Osteoblast (primary cell): ENCODE results near the gene CDH12. TPM values are rescaled to one million over a fixed set of nuclear protein-coding genes. Genes with fewer than 3 reads are reported as not detected.
A peak's percentile ranks its signal among the peaks of the same experiment; 100 is the strongest.

ENCODE experiments used
- DNase-seq: peaks from one replicate; pipeline ENCODE4 v3.0.0; 2011; ENCODE audit warnings: low spot score, mixed read lengths; ENCODE audit not compliant: insufficient read length; ENCODE audit errors: missing footprints
- H2AFZ ChIP-seq: 2 replicates; pipeline ENCODE4 v1.6.0; 2011; ENCODE audit warnings: mild to moderate bottlenecking, low read length
- H3K27ac ChIP-seq: 2 replicates; pipeline ENCODE4 v1.5.1; 2011; ENCODE audit warnings: mild to moderate bottlenecking, low read depth, low read length, moderate library complexity
- H3K27me3 ChIP-seq: 2 replicates; pipeline ENCODE4 v1.6.0; 2012; ENCODE audit warnings: mild to moderate bottlenecking, control low read depth, inconsistent platforms, low read length, moderate library complexity; ENCODE audit not compliant: insufficient read depth
- H3K36me3 ChIP-seq: 2 replicates; pipeline ENCODE4 v1.5.1; 2011; ENCODE audit warnings: mild to moderate bottlenecking, low read length, control low read depth, moderate library complexity; ENCODE audit not compliant: insufficient read depth
- H3K4me1 ChIP-seq: 2 replicates; pipeline ENCODE4 v1.5.1; 2011; ENCODE audit warnings: mild to moderate bottlenecking, low read length, control low read depth, moderate library complexity; ENCODE audit not compliant: insufficient read depth
- H3K4me2 ChIP-seq: 2 replicates; pipeline ENCODE4 v1.6.0; 2011; ENCODE audit warnings: mild to moderate bottlenecking, low read length; ENCODE audit not compliant: insufficient read depth
- H3K4me3 ChIP-seq: fragments of 200-600 bp; sonication (generic); 3 replicates; pipeline ENCODE4 v1.5.1; 2012; ENCODE audit warnings: mild to moderate bottlenecking, low read length, inconsistent platforms; ENCODE audit not compliant: insufficient read depth
- H3K79me2 ChIP-seq: 2 replicates; pipeline ENCODE4 v1.6.0; 2012; ENCODE audit warnings: mild to moderate bottlenecking, low read length, control low read depth, inconsistent platforms; ENCODE audit not compliant: insufficient read depth
- H3K9me3 ChIP-seq: 2 replicates; pipeline ENCODE4 v1.5.1; 2011; ENCODE audit warnings: low read depth, low read length, control low read depth
- H4K20me1 ChIP-seq: 2 replicates; pipeline ENCODE4 v1.6.0; 2012; ENCODE audit warnings: mild to moderate bottlenecking, low read length, control low read depth; ENCODE audit not compliant: insufficient read depth
- CTCF ChIP-seq: IDR thresholded peaks from 2 replicates; pipeline ENCODE4 v1.5.1; 2011; ENCODE audit warnings: mild to moderate bottlenecking, low read depth, low read length, moderate library complexity; ENCODE audit errors: extremely low read depth
- total RNA-seq: library from RNA; depleted of rRNA; stranded (reverse); fragments of >200 nt; gene quantifications from 2 replicates; pipeline ENCODE4 v1.2.3, GENCODE V29; 2012

The CDH12 gene
- total RNA-seq, 1 donor = not detected

- no peak overlapping the region for H3K4me3 ChIP-seq
- H3K4me2 ChIP-seq = no peak overlapping the region
- no peak for TF ChIP-seq CTCF
- H2AFZ ChIP-seq = no peak overlapping the region
- H3K79me2 ChIP-seq = no peaks in the 10 kb centered on the region
- H3K9me3 ChIP-seq = no peaks in the 10 kb centered on the region
- no peaks in the 10 kb centered on the region for H3K36me3 ChIP-seq
- H3K27me3 ChIP-seq = no peaks in the 10 kb centered on the region
- H4K20me1 ChIP-seq = no peaks in the 10 kb centered on the region
- no peak overlapping the region for H3K27ac ChIP-seq
- no peaks in the 10 kb centered on the region for H3K4me1 ChIP-seq
- DNase-seq = no peak
Measured at GRCh38 chr5:22757776-22758175, 95.4 kb downstream of the CDH12 start.

GRCh38 chr5:22754155-22754554, 99.0 kb downstream of the CDH12 start:
- Histone ChIP-seq H3K79me2 (no peaks in the 10 kb centered on the region), H3K4me1 (no peaks in the 10 kb centered on the region), H3K36me3 (no peaks in the 10 kb centered on the region), H3K4me2 (no peak overlapping the region), H4K20me1 (no peaks in the 10 kb centered on the region), H3K27ac (no peak overlapping the region), H3K4me3 (no peak overlapping the region), H3K27me3 (no peaks in the 10 kb centered on the region), H3K9me3 (no peaks in the 10 kb centered on the region), H2AFZ (no peak overlapping the region)
- DNase-seq = no peak
- no peak for TF ChIP-seq CTCF

- Histone ChIP-seq H4K20me1 (no peaks in the 10 kb centered on the region), H3K27ac (no peak overlapping the region), H2AFZ (no peak overlapping the region), H3K79me2 (no peaks in the 10 kb centered on the region), H3K27me3 (no peaks in the 10 kb centered on the region), H3K4me1 (no peaks in the 10 kb centered on the region), H3K4me2 (no peak overlapping the region), H3K4me3 (no peak overlapping the region), H3K9me3 (no peaks in the 10 kb centered on the region), H3K36me3 (no peaks in the 10 kb centered on the region)
- no peak for TF ChIP-seq CTCF
- DNase-seq = peak; percentile 15
Measured at GRCh38 chr5:22751536-22751935, 101.6 kb downstream of the CDH12 start.

- H4K20me1 ChIP-seq = no peaks in the 10 kb centered on the region
- TF ChIP-seq CTCF = no peak
- no peak overlapping the region for H3K27ac ChIP-seq
- H3K4me3 ChIP-seq = no peak overlapping the region
- H3K9me3 ChIP-seq = peaks cover under 1% of the 10 kb centered on the region
- H2AFZ ChIP-seq = no peak overlapping the region
- H3K79me2 ChIP-seq = no peaks in the 10 kb centered on the region
- H3K4me1 ChIP-seq = no peaks in the 10 kb centered on the region
- H3K27me3 ChIP-seq = no peaks in the 10 kb centered on the region
- H3K36me3 ChIP-seq = no peaks in the 10 kb centered on the region
- H3K4me2 ChIP-seq = no peak overlapping the region
- no peak for DNase-seq
Measured at GRCh38 chr5:22736443-22737003, 116.6 kb downstream of the CDH12 start.
